ENCODE measurements around the gene PAQR9.

DNA sequence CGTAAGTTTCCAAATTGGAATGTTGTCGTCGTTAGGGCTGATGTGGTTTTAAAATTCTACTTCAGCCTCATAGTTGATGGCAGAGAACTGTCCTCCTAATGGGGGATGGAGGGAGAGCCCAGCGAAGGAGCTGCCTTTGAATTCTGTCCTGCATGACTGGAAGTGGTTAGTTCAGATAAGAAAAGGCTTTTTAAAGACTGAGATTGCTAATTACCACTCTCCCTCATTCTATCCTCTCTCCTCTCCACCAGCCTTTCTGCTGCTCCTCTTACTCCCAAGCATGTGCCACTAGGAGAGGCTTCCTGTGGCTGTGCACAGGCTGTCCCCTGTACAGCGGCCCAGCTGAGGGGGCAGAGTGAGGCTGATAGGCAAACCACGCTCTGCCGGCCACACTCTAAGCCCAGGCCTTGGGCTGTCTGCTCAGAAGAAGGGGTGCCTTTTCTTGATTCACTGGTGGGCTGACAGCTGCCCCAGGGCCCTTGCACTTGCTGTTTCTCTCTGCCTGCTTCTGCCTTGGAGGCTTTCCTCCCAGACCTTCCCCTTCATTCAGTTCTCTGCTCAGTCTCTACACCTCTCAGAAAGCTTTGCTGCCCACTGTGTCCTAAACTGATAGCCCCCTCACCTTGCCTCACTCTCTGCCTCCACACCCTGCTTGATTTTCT lies 8.7 kb upstream of the PAQR9 start:
- TF ChIP-seq MED1 (CRISPR knock-in tag; IDR thresholded peaks at IDR 0.05; ENCODE audit: borderline replicate concordance) = no peak
- TF ChIP-seq, protein P1, sequence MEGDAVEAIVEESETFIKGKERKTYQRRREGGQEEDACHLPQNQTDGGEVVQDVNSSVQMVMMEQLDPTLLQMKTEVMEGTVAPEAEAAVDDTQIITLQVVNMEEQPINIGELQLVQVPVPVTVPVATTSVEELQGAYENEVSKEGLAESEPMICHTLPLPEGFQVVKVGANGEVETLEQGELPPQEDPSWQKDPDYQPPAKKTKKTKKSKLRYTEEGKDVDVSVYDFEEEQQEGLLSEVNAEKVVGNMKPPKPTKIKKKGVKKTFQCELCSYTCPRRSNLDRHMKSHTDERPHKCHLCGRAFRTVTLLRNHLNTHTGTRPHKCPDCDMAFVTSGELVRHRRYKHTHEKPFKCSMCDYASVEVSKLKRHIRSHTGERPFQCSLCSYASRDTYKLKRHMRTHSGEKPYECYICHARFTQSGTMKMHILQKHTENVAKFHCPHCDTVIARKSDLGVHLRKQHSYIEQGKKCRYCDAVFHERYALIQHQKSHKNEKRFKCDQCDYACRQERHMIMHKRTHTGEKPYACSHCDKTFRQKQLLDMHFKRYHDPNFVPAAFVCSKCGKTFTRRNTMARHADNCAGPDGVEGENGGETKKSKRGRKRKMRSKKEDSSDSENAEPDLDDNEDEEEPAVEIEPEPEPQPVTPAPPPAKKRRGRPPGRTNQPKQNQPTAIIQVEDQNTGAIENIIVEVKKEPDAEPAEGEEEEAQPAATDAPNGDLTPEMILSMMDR (IDR thresholded peaks at IDR 0.05 in 2 of 3, conservative IDR thresholded peaks at IDR 0.05 in 1 of 3; ENCODE audit: insufficient read depth in 2 of 3, low read depth in 1 of 3, low read length in 3 of 3) = no peak

All from K562 (cell line).